Type B pancreatic cell (in vitro differentiated cells): ENCODE results near the gene PHETA1. TPM values are rescaled to one million over a fixed set of nuclear protein-coding genes. Genes with fewer than 3 reads are reported as not detected.

Experiments
- DNase-seq: peaks from one replicate; pipeline ENCODE4 v3.0.0; 2021; ENCODE audit warnings: mixed read lengths; ENCODE audit not compliant: unreplicated experiment; ENCODE audit errors: extremely low spot score
- H3K27ac Mint-ChIP-seq: 2 replicates; pipeline ENCODE4 v1.8.0; 2021; ENCODE audit warnings: mild to moderate bottlenecking, mixed read lengths
- H3K27me3 Mint-ChIP-seq: 2 replicates; pipeline ENCODE4 v1.8.0; 2021; ENCODE audit warnings: mixed read lengths
- H3K36me3 Mint-ChIP-seq: 2 replicates; pipeline ENCODE4 v1.8.0; 2021; ENCODE audit warnings: mixed read lengths
- H3K4me1 Mint-ChIP-seq: one replicate; pipeline ENCODE4 v1.8.0; 2021; ENCODE audit warnings: mixed read lengths; ENCODE audit not compliant: unreplicated experiment
- H3K4me3 Mint-ChIP-seq: 2 replicates; pipeline ENCODE4 v1.8.0; 2021; ENCODE audit warnings: mild to moderate bottlenecking, mixed read lengths
- H3K9me3 Mint-ChIP-seq: 2 replicates; pipeline ENCODE4 v1.8.0; 2021; ENCODE audit warnings: mixed read lengths
- total RNA-seq: library from RNA; stranded (reverse); gene quantifications from 2 replicates; pipeline ENCODE4 v1.2.1, GENCODE V29; 2021; ENCODE audit warnings: low replicate concordance
- TF ChIP-seq, protein P1 (sequence below): fragments of 200-600 bp; sonication (generic); conservative IDR thresholded peaks from 2 replicates; pipeline ENCODE4 v1.5.0; 2021; ENCODE audit warnings: antibody characterized with exemption, mild to moderate bottlenecking

PHETA1 gene
- total RNA-seq, 1 donor from 2014 or later = 25.5 TPM

DNA sequence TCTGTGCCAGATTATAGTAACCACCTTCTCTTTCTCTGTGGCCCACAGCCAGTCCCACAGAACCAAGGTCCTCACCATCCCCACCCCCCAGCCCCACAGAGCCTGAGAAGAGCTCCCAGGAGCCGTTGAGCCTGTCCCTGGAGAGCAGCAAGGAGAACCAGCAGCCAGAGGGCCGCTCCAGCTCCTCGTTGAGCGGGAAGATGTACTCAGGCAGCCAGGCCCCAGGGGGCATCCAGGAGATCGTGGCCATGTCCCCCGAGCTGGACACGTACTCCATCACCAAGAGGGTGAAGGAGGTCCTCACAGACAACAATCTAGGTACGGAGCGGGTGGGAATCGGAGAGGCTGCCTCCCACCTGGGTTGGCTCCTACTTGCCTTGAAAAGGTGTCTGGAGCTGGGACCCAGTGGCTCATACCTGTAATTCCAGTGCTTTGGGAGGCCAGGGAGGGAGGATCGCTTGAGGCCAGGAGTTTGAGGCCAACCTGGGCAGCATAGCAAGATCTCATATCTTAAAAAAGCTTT is 34.4 kb downstream of the PHETA1 start:
- no peaks in the 10 kb centered on the region for H3K27me3 Mint-ChIP-seq
- H3K4me1 Mint-ChIP-seq = no peaks in the 10 kb centered on the region
- H3K4me3 Mint-ChIP-seq = no peak overlapping the region
- no peaks in the 10 kb centered on the region for H3K9me3 Mint-ChIP-seq
- DNase-seq = no peak
- no peak overlapping the region for H3K27ac Mint-ChIP-seq
- TF ChIP-seq, protein P1, sequence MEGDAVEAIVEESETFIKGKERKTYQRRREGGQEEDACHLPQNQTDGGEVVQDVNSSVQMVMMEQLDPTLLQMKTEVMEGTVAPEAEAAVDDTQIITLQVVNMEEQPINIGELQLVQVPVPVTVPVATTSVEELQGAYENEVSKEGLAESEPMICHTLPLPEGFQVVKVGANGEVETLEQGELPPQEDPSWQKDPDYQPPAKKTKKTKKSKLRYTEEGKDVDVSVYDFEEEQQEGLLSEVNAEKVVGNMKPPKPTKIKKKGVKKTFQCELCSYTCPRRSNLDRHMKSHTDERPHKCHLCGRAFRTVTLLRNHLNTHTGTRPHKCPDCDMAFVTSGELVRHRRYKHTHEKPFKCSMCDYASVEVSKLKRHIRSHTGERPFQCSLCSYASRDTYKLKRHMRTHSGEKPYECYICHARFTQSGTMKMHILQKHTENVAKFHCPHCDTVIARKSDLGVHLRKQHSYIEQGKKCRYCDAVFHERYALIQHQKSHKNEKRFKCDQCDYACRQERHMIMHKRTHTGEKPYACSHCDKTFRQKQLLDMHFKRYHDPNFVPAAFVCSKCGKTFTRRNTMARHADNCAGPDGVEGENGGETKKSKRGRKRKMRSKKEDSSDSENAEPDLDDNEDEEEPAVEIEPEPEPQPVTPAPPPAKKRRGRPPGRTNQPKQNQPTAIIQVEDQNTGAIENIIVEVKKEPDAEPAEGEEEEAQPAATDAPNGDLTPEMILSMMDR = no peak
- no peaks in the 10 kb centered on the region for H3K36me3 Mint-ChIP-seq

DNA sequence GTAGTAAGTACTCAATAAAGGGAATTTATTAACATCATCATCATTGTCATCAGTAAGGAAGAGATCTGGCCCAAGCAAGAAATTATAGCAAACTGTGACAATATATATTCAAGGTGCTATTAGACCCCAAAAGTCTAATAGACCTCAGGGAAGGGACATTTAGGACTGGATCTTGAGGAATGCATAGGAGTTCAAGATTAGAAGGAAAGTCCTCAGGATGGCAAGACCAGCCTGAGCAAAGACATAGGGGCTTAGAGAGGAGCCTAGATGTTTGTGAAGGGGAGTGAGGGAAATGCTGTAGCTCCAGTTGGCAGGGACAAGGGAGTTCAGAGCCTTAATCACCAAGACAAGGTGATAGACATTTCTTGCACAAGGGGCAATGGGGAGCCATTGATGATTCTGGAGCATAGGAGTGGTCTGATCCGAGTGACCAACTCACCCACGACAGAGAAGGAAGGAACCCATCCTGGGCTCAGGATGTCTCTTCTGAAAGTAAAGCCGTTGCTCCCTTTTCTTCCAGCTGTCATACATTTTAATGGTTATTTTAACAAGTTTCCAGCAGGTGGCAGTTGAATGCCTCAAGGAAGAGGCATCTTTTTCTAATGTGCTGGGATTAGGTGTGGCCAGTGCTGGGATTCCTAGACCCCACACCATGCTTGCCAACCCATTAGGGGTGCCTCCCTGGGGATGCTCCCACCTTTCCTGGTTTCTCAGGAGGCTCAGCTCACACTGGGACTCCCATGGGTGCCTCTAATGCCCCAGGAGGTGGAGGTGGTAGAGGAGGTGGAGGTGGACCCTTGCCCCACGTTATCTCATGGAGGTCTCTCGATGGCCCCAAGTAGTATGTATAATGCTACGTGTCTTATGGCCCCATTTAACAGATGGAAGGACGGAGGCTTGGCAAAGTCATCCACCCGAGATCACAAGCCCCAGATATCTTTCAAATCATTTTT is 37.8 kb downstream of the PHETA1 start:
- DNase-seq = no peak
- no peaks in the 10 kb centered on the region for H3K27me3 Mint-ChIP-seq
- no peak overlapping the region for H3K4me3 Mint-ChIP-seq
- no peaks in the 10 kb centered on the region for H3K4me1 Mint-ChIP-seq
- TF ChIP-seq, protein P1 = peak; percentile 63
- no peak overlapping the region for H3K27ac Mint-ChIP-seq
- no peaks in the 10 kb centered on the region for H3K9me3 Mint-ChIP-seq
- no peaks in the 10 kb centered on the region for H3K36me3 Mint-ChIP-seq

DNA sequence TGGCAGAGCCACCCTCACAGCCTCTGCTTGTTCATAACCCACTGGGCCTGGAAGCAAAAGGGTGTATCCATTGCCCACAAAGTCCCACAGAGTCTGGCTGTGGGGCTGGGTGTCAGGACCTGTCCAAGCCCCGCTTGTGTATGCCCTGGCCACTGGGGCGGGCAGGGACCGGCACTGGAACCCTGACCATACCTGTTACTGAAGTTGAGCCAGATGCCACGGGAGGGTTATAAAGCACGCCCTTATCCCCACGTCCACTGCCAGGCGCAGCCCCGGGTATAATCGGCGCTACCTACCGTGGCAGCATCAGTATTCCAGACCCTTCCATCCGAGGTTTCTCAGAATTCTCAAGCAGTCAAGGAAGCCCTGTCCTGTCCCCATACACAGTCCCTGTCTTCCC is 40.8 kb downstream of the PHETA1 start:
- no peaks in the 10 kb centered on the region for H3K36me3 Mint-ChIP-seq
- no peak overlapping the region for H3K4me3 Mint-ChIP-seq
- DNase-seq = no peak
- no peak overlapping the region for H3K27ac Mint-ChIP-seq
- no peaks in the 10 kb centered on the region for H3K4me1 Mint-ChIP-seq
- TF ChIP-seq, protein P1 = no peak
- no peaks in the 10 kb centered on the region for H3K27me3 Mint-ChIP-seq
- no peaks in the 10 kb centered on the region for H3K9me3 Mint-ChIP-seq

DNA sequence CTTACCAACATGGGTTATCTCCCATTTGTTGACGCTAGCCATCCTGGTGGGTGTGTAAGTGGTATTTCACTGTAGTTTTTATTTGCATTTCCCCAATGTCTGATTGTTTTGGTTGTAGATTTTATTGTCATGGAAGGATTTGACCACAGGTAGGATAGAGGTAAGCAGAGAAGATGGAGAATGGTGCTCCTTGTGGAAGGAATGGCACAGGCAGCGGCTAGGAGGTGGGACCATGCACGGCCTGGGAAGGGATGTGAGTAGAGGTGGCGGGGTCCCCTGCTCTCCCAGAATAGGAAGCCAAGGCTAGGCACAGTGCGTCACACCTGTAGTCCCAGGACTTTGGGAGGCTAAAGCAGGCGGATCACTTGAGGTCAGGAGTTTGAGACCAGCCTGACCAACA is 41.4 kb downstream of the PHETA1 start:
- H3K36me3 Mint-ChIP-seq = no peaks in the 10 kb centered on the region
- H3K27ac Mint-ChIP-seq = no peak overlapping the region
- TF ChIP-seq, protein P1 = no peak
- no peaks in the 10 kb centered on the region for H3K9me3 Mint-ChIP-seq
- H3K4me1 Mint-ChIP-seq = no peaks in the 10 kb centered on the region
- H3K4me3 Mint-ChIP-seq = no peak overlapping the region
- H3K27me3 Mint-ChIP-seq = no peaks in the 10 kb centered on the region
- no peak for DNase-seq

DNA sequence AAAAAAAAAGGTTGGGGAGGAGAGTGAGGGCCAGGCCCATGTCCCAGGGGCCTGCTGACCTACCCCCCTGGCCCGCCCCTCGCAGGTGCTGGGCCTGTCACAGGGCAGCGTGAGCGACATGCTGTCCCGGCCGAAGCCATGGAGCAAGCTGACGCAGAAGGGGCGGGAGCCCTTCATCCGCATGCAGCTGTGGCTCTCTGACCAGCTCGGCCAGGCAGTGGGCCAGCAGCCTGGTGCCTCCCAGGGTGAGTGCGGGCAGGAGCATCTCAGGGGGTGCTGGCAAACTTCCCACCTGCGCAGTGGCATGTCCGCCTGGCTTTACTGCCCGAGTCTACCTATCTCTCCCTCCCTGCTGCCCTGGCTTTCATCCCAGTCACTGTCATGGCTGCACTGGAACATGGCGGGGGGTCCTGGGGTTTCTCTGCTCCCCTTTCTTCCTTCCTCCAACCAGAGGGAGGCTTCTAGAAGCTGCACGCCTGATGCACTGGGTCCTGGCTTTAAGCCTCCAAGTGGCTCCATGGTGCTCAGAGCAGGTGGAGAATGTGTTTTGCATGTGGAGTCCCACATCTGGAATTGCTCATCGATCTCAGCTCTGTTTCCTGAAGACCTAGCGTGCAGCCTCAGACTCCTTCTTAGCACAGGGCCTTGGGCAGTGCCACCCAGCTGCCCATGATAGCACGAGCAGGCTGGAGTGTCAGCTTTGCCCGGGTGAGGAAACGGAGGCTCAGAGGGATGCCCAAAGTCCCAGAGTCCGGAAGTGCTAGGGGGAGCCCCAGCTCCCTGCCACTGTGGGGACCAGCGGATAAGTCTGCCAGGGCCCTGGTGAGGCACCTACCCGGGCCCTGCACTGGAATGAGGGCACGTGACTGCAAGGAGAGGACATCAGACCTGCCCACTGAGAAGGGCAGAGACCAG is 46.3 kb downstream of the PHETA1 start:
- Mint-ChIP-seq H3K36me3 (no peaks in the 10 kb centered on the region), H3K4me3 (no peak overlapping the region), H3K27me3 (no peaks in the 10 kb centered on the region), H3K27ac (no peak overlapping the region), H3K4me1 (no peaks in the 10 kb centered on the region), H3K9me3 (no peaks in the 10 kb centered on the region)
- TF ChIP-seq, protein P1 = no peak
- DNase-seq = no peak
